GM12864 (cell line): ENCODE results near the gene FBXL13.
"Not testable (repeated sequence)": the region's sequence is repeated elsewhere in the genome, so short reads cannot be mapped to it uniquely, and the experiment has no call there.

Experiments
- DNase-seq: peaks from one replicate; pipeline ENCODE4 v3.0.0-alpha.2; 2011; ENCODE audit warnings: low read depth
- H3K4me3 ChIP-seq: 2 replicates; pipeline ENCODE4 v1.5.1; 2011; ENCODE audit warnings: mild to moderate bottlenecking, low read depth, low read length, control low read depth
- CTCF ChIP-seq: IDR thresholded peaks from 2 replicates; pipeline ENCODE4 v1.5.1; 2011; ENCODE audit warnings: low read depth, mild to moderate bottlenecking, moderate library complexity, low read length, control low read depth, inconsistent platforms; ENCODE audit errors: missing control alignments

The FBXL13 gene

GRCh38 chr7:102811942-102812678, 262.5 kb downstream of the FBXL13 start:
- DNase-seq = no peak
- no peak overlapping the region for H3K4me3 ChIP-seq
- no peak for TF ChIP-seq CTCF

- no peak overlapping the region for H3K4me3 ChIP-seq
- TF ChIP-seq CTCF = no peak
- DNase-seq = no peak
Observed at GRCh38 chr7:102810916-102811315, 263.7 kb downstream of the FBXL13 start.

GRCh38 chr7:102806613-102807012, 268.0 kb downstream of the FBXL13 start:
- no peak for DNase-seq
- TF ChIP-seq CTCF = no peak
- H3K4me3 ChIP-seq = no peak overlapping the region

- not testable (repeated sequence) for H3K4me3 ChIP-seq, DNase-seq
Observed at GRCh38 chr7:102795987-102796595, 278.5 kb downstream of the FBXL13 start.

GRCh38 chr7:102794567-102794966, 280.0 kb downstream of the FBXL13 start:
- not testable (repeated sequence) for DNase-seq, H3K4me3 ChIP-seq

- not testable (repeated sequence) for H3K4me3 ChIP-seq, DNase-seq
Observed at GRCh38 chr7:102791831-102792230, 282.8 kb downstream of the FBXL13 start.

- DNase-seq, H3K4me3 ChIP-seq: not testable (repeated sequence)
Observed at GRCh38 chr7:102791367-102791766, 283.2 kb downstream of the FBXL13 start.

GRCh38 chr7:102790364-102791100, 284.1 kb downstream of the FBXL13 start:
- not testable (repeated sequence) for DNase-seq, H3K4me3 ChIP-seq

GRCh38 chr7:102788770-102789169, 285.8 kb downstream of the FBXL13 start:
- H3K4me3 ChIP-seq, DNase-seq: not testable (repeated sequence)

GRCh38 chr7:102780926-102781325, 293.7 kb downstream of the FBXL13 start:
- DNase-seq, H3K4me3 ChIP-seq: not testable (repeated sequence)

GRCh38 chr7:102778663-102779062, 295.9 kb downstream of the FBXL13 start:
- H3K4me3 ChIP-seq, DNase-seq: not testable (repeated sequence)

- H3K4me3 ChIP-seq, DNase-seq: not testable (repeated sequence)
Observed at GRCh38 chr7:102776217-102776616, 298.4 kb downstream of the FBXL13 start.

- not testable (repeated sequence) for H3K4me3 ChIP-seq, DNase-seq
Observed at GRCh38 chr7:102770467-102770866, 304.1 kb downstream of the FBXL13 start.

GRCh38 chr7:102769657-102770192, 304.9 kb downstream of the FBXL13 start:
- DNase-seq, H3K4me3 ChIP-seq: not testable (repeated sequence)

- H3K4me3 ChIP-seq, DNase-seq: not testable (repeated sequence)
Observed at GRCh38 chr7:102763295-102763905, 311.2 kb downstream of the FBXL13 start.
